ENCODE data around the gene CLDND2. TPM values are rescaled to one million over a fixed set of nuclear protein-coding genes. Genes with fewer than 3 reads are reported as not detected.

CLDND2 gene
- total RNA-seq, 6 donors from 2014 or later, result 0.89 to 3.0 (median 1.7) TPM; not detected in 3

GRCh38 chr19:51331193-51331592 is 37.6 kb downstream of the CLDND2 start:
- Histone ChIP-seq H3K27me3 (peaks cover 0 to 25% (median 9%) of the 10 kb centered on the region in 4 donors), H3K4me3 (no peak overlapping the region), H3K27ac (no peak overlapping the region), H3K9me3 (peaks cover 0 to 5% (median 1%) of the 10 kb centered on the region in 4 donors), H3K4me1 (peaks cover 7 to 16% (median 13%) of the 10 kb centered on the region in 4 donors), H3K36me3 (no peaks in the 10 kb centered on the region)
- TF ChIP-seq EP300 (IDR thresholded peaks at IDR 0.05) (no peak), POLR2AphosphoS5 (IDR thresholded peaks at IDR 0.05) (no peak), CTCF (IDR thresholded peaks at IDR 0.05) (no peak), POLR2A (IDR thresholded peaks at IDR 0.05) (no peak)
- no peak for DNase-seq
- 70 to 76% methylated on average over 3 of the region's 3 CpGs for WGBS, 2 donors
- no peak for ATAC-seq (ENCODE audit: low FRiP score in 2 of 2)

- Histone ChIP-seq H3K36me3 (no peaks in the 10 kb centered on the region), H3K27ac (no peak overlapping the region), H3K4me3 (no peak overlapping the region), H3K4me1 (peaks cover 7 to 16% (median 13%) of the 10 kb centered on the region in 4 donors), H3K9me3 (peaks cover 0 to 5% (median 1%) of the 10 kb centered on the region in 4 donors), H3K27me3 (peaks cover 0 to 25% (median 11%) of the 10 kb centered on the region in 4 donors)
- TF ChIP-seq EP300 (IDR thresholded peaks at IDR 0.05), result no peak
- no peak for TF ChIP-seq POLR2A (IDR thresholded peaks at IDR 0.05)
- TF ChIP-seq CTCF (IDR thresholded peaks at IDR 0.05), result no peak
- no peak for TF ChIP-seq POLR2AphosphoS5 (IDR thresholded peaks at IDR 0.05)
- ATAC-seq (ENCODE audit: low FRiP score in 2 of 2) (no peak), DNase-seq (no peak)
- WGBS, 2 donors, result 95 to 96% methylated on average over 4 of the region's 4 CpGs
Measured at GRCh38 chr19:51330366-51330765, 38.4 kb downstream of the CLDND2 start.

GRCh38 chr19:51329411-51329810 is 39.4 kb downstream of the CLDND2 start:
- DNase-seq, result no peak
- Histone ChIP-seq H3K4me3 (no peak overlapping the region), H3K4me1 (peaks cover 7 to 16% (median 13%) of the 10 kb centered on the region in 4 donors), H3K27ac (no peak overlapping the region), H3K9me3 (peaks cover 0 to 5% (median 1%) of the 10 kb centered on the region in 4 donors), H3K27me3 (peaks cover 0 to 25% (median 11%) of the 10 kb centered on the region in 4 donors), H3K36me3 (no peaks in the 10 kb centered on the region)
- WGBS, 2 donors, result 85 to 90% methylated on average over 5 of the region's 5 CpGs
- no peak for ATAC-seq (ENCODE audit: low FRiP score in 2 of 2)
- no peak for TF ChIP-seq POLR2A (IDR thresholded peaks at IDR 0.05)

- Histone ChIP-seq H3K36me3 (no peaks in the 10 kb centered on the region), H3K4me3 (peak overlapping the region in 3 of 4 donors; percentile 15 to 29 (median 20)), H3K9me3 (peaks cover 0 to 5% (median 1%) of the 10 kb centered on the region in 4 donors), H3K4me1 (peaks cover 7 to 16% (median 13%) of the 10 kb centered on the region in 4 donors), H3K27me3 (peaks cover 0 to 25% (median 11%) of the 10 kb centered on the region in 4 donors), H3K27ac (no peak overlapping the region)
- DNase-seq, result peak; percentile 41 to 89
- TF ChIP-seq CTCF (IDR thresholded peaks at IDR 0.05), result no peak
- TF ChIP-seq POLR2A (IDR thresholded peaks at IDR 0.05), result peak in 1 of 4 donors; percentile 8
- ATAC-seq (ENCODE audit: low FRiP score in 2 of 2), result peak in 1 of 2 donors; percentile 75
- 8 to 16% methylated on average over 23 to 43 of the region's 75 CpGs for WGBS, 2 donors
Measured at GRCh38 chr19:51327066-51328001, 41.5 kb downstream of the CLDND2 start.

GRCh38 chr19:51326216-51327065 is 42.4 kb downstream of the CLDND2 start:
- Histone ChIP-seq H3K27ac (no peak overlapping the region), H3K36me3 (no peaks in the 10 kb centered on the region), H3K27me3 (peaks cover 0 to 25% (median 11%) of the 10 kb centered on the region in 4 donors), H3K9me3 (peaks cover 0 to 5% (median 1%) of the 10 kb centered on the region in 4 donors), H3K4me3 (no peak overlapping the region), H3K4me1 (peaks cover 7 to 16% (median 13%) of the 10 kb centered on the region in 4 donors)
- DNase-seq (no peak), ATAC-seq (ENCODE audit: low FRiP score in 2 of 2) (no peak)
- WGBS, 2 donors, result 21 to 24% methylated on average over 17 to 36 of the region's 36 CpGs
- TF ChIP-seq CTCF (IDR thresholded peaks at IDR 0.05), result no peak
- no peak for TF ChIP-seq POLR2AphosphoS5 (IDR thresholded peaks at IDR 0.05)
- TF ChIP-seq EP300 (IDR thresholded peaks at IDR 0.05), result no peak
- TF ChIP-seq POLR2A (IDR thresholded peaks at IDR 0.05), result no peak

All from upper lobe of left lung (tissue), 6 donors.